Mesendoderm (in vitro differentiated cells): ENCODE measurements around the gene IFIT3.

Source experiments
- DNase-seq: peaks from one replicate; pipeline ENCODE4 v3.0.0; 2013
- H2AK5ac ChIP-seq: 2 replicates; pipeline ENCODE4 v1.6.1; 2013; ENCODE audit warnings: low read length, inconsistent platforms
- H2BK120ac ChIP-seq: 2 replicates; pipeline ENCODE4 v1.6.1; 2013; ENCODE audit warnings: low read depth, mild to moderate bottlenecking, low read length, moderate library complexity, mixed read lengths
- H2BK15ac ChIP-seq: replicated peaks from 2 replicates; pipeline ENCODE4 v1.6.1; 2013; ENCODE audit warnings: low read depth, mild to moderate bottlenecking, moderate library complexity
- H2BK5ac ChIP-seq: 2 replicates; pipeline ENCODE4 v1.6.1; 2013; ENCODE audit warnings: low read length, inconsistent platforms
- H3K18ac ChIP-seq: 2 replicates; pipeline ENCODE4 v1.6.1; 2013; ENCODE audit warnings: mild to moderate bottlenecking, low read length, mixed read lengths
- H3K23ac ChIP-seq: one replicate; pipeline ENCODE4 v1.6.1; 2013; ENCODE audit warnings: low read length
- H3K27ac ChIP-seq: 2 replicates; pipeline ENCODE4 v1.5.1; 2013; ENCODE audit warnings: low read depth, mild to moderate bottlenecking, inconsistent platforms, low read length, moderate library complexity
- H3K27me3 ChIP-seq: 2 replicates; pipeline ENCODE4 v1.6.1; 2013; ENCODE audit warnings: low read length, control low read depth, mild to moderate bottlenecking, inconsistent platforms; ENCODE audit not compliant: insufficient read depth, poor library complexity
- H3K36me3 ChIP-seq: 2 replicates; pipeline ENCODE4 v1.6.1; 2013; ENCODE audit warnings: low read length, inconsistent platforms; ENCODE audit not compliant: control insufficient read depth, insufficient read depth
- H3K4ac ChIP-seq: one replicate; pipeline ENCODE4 v1.6.1; 2013; ENCODE audit warnings: low read depth, mild to moderate bottlenecking, low read length, moderate library complexity
- H3K4me1 ChIP-seq: 2 replicates; pipeline ENCODE4 v1.6.1; 2013; ENCODE audit warnings: low read depth, low read length, inconsistent platforms; ENCODE audit not compliant: control insufficient read depth
- H3K4me2 ChIP-seq: 2 replicates; pipeline ENCODE4 v1.6.1; 2013; ENCODE audit warnings: low read length
- H3K4me3 ChIP-seq: 2 replicates; pipeline ENCODE4 v1.5.1; 2013; ENCODE audit warnings: mild to moderate bottlenecking, low read length
- H3K56ac ChIP-seq: one replicate; pipeline ENCODE4 v1.6.1; 2013; ENCODE audit warnings: low read length
- H3K79me1 ChIP-seq: 2 replicates; pipeline ENCODE4 v1.6.1; 2013; ENCODE audit warnings: low read length, inconsistent platforms
- H3K79me2 ChIP-seq: 2 replicates; pipeline ENCODE4 v1.6.1; 2013; ENCODE audit warnings: mild to moderate bottlenecking, low read length; ENCODE audit not compliant: control insufficient read depth, insufficient read depth
- H3K9ac ChIP-seq: 2 replicates; pipeline ENCODE4 v1.6.1; 2013; ENCODE audit warnings: low read length, inconsistent platforms
- H4K5ac ChIP-seq: one replicate; pipeline ENCODE4 v1.6.1; 2013; ENCODE audit warnings: low read length
- H4K8ac ChIP-seq: one replicate; pipeline ENCODE4 v1.6.1; 2013; ENCODE audit warnings: low read depth, mild to moderate bottlenecking, control low read depth, low read length, moderate library complexity
- WGBS: extraction: QIAGEN DNeasy Blood & Tissue Kit; methylation state at CpG from one replicate; pipeline ENCODE4 v1.1.7; 2013; ENCODE audit warnings: low lambda C conversion rate, missing lambda C conversion rate; ENCODE audit not compliant: insufficient coverage; ENCODE audit errors: extremely low coverage; 5-methylcytosine and 5-hydroxymethylcytosine counted together

Gene IFIT3

DNA sequence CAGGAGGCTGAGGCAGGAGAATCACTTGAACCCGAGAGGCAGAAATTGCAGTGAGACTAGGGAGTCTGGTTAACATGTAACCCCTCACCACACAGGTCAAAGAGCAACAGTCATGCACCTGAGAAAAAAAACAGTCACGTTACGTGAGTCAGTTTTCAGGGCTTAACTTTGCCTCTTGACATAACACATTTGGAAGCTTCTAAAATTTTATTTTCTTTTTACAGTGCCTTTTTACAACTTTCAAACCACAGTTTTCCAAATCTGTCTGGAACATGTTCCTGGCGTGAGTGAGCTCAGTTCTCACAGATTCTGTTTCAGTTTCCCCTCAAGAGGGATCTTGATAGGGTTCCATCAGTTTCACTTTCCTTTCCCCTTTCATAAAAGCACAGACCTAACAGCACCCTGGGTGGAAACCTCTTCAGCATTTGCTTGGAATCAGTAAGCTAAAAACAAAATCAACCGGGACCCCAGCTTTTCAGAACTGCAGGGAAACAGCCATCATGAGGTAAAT lies 4.4 kb downstream of the IFIT3 start:
- H3K4me1 ChIP-seq: peaks cover 24% of the 10 kb centered on the region
- peak overlapping the region; percentile 62 for H3K27ac ChIP-seq
- no peak overlapping the region for H3K4me2 ChIP-seq
- no peaks in the 10 kb centered on the region for H3K27me3 ChIP-seq
- H2BK120ac ChIP-seq: peak overlapping the region; percentile 96
- no peak for DNase-seq
- peak overlapping the region; percentile 43 for H2BK15ac ChIP-seq
- no peak overlapping the region for H3K9ac ChIP-seq
- no peaks in the 10 kb centered on the region for H3K79me2 ChIP-seq
- H2BK5ac ChIP-seq: no peak overlapping the region
- H4K8ac ChIP-seq: no peak overlapping the region
- H3K56ac ChIP-seq: peak overlapping the region; percentile 25
- no CpG with 5 or more reads among the region's 5 CpGs for WGBS
- peak overlapping the region; percentile 99 for H3K18ac ChIP-seq
- no peaks in the 10 kb centered on the region for H3K36me3 ChIP-seq
- no peaks in the 10 kb centered on the region for H3K79me1 ChIP-seq
- no peak overlapping the region for H2AK5ac ChIP-seq
- H3K4ac ChIP-seq: peak overlapping the region; percentile 90
- H4K5ac ChIP-seq: no peak overlapping the region
- no peak overlapping the region for H3K4me3 ChIP-seq
- no peak overlapping the region for H3K23ac ChIP-seq

DNA sequence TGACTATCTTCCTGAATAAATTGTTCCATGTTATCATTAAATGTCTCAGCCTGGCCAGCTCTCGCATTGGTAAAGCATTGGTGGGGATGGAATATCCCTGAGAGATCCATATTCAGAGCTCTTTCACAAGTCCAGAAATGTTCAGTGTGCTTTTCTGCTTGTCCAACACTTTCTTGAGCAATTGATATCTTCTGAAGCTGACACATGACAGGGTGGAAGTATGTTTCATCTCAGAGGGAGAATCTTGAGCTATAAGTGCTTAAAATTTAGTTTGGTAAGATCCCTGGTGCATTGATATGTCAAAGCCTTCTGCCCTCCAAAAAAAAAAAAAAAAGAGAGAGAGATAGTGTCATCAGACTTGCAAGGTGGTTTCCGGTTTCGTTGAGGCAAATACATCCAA lies 7.4 kb downstream of the IFIT3 start:
- Histone ChIP-seq H3K18ac (peak overlapping the region; percentile 78), H3K4me2 (no peak overlapping the region), H2BK5ac (no peak overlapping the region), H3K27ac (no peak overlapping the region), H3K79me1 (no peaks in the 10 kb centered on the region), H3K79me2 (no peaks in the 10 kb centered on the region), H3K9ac (no peak overlapping the region), H3K23ac (no peak overlapping the region), H4K5ac (no peak overlapping the region), H3K27me3 (no peaks in the 10 kb centered on the region), H2AK5ac (no peak overlapping the region), H3K56ac (no peak overlapping the region), H3K4me3 (no peak overlapping the region), H3K36me3 (no peaks in the 10 kb centered on the region), H3K4ac (no peak overlapping the region), H2BK15ac (no peak overlapping the region), H3K4me1 (peaks cover 16% of the 10 kb centered on the region), H2BK120ac (peak overlapping the region; percentile 55), H4K8ac (no peak overlapping the region)
- DNase-seq: no peak
- no CpG with 5 or more reads among the region's 3 CpGs for WGBS

DNA sequence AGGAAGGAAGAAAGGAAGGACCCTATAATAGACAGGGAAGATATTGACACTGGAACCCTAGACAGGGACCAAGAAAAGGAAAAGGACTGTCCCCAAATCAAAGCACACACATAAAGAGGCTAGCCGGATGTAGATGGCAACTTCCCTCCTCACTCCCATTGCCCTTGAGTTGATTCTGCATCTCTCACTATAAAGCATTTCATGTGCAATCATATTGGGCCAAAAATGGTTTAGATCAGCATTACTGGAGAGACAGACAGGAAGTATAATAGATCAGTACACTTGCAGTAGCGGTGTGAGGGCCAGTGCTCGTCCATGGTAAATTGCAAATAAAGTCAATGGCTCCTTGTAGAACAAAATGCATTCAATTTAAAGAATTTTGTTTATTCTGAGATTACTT lies 8.4 kb downstream of the IFIT3 start:
- Histone ChIP-seq H3K56ac (peak overlapping the region; percentile 20), H2BK120ac (no peak overlapping the region), H4K8ac (no peak overlapping the region), H3K4me3 (no peak overlapping the region), H3K79me1 (no peaks in the 10 kb centered on the region), H2BK15ac (no peak overlapping the region), H3K9ac (no peak overlapping the region), H3K18ac (no peak overlapping the region), H3K36me3 (no peaks in the 10 kb centered on the region), H3K23ac (no peak overlapping the region), H3K79me2 (no peaks in the 10 kb centered on the region), H3K4me2 (no peak overlapping the region), H2AK5ac (no peak overlapping the region), H2BK5ac (peak overlapping the region; percentile 26), H3K27ac (no peak overlapping the region), H3K4ac (no peak overlapping the region), H3K4me1 (peaks cover 14% of the 10 kb centered on the region), H4K5ac (no peak overlapping the region), H3K27me3 (no peaks in the 10 kb centered on the region)
- no CpG with 5 or more reads among the region's 3 CpGs for WGBS
- DNase-seq: no peak

DNA sequence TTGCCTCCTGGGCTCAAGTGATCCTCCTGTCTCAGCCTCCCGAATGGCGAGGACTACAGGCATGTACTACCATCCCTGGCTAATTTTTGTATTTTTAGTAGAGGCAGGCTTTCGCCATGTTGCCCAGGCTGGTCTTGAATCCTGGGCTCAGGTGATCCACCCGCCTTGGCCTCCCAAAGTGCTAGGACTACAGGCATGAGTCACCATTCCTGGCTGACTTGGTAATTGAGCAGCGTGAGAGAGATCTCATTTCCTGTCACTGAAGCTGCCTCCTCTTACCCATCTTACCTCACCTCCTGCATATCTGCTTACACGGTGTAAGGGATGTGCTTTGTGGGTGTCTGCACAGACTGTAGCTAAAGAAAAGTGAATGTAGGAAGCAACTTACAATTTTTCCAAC lies 9.7 kb downstream of the IFIT3 start:
- H2BK5ac ChIP-seq: no peak overlapping the region
- no peaks in the 10 kb centered on the region for H3K27me3 ChIP-seq
- H3K56ac ChIP-seq: peak overlapping the region; percentile 43

DNA sequence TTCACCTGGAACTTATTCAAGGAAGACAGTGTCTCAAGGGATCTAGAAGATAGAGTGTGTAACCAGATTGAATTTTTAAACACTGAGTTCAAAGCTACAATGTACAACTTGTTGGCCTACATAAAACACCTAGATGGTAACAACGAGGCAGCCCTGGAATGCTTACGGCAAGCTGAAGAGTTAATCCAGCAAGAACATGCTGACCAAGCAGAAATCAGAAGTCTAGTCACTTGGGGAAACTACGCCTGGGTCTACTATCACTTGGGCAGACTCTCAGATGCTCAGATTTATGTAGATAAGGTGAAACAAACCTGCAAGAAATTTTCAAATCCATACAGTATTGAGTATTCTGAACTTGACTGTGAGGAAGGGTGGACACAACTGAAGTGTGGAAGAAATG lies 10.9 kb downstream of the IFIT3 start:
- Histone ChIP-seq H3K27ac (no peak overlapping the region), H3K4me2 (no peak overlapping the region), H4K5ac (no peak overlapping the region), H3K23ac (no peak overlapping the region), H3K27me3 (no peaks in the 10 kb centered on the region), H4K8ac (no peak overlapping the region), H3K56ac (no peak overlapping the region), H3K4me1 (peaks cover 7% of the 10 kb centered on the region), H3K9ac (no peak overlapping the region), H3K4me3 (no peak overlapping the region), H3K36me3 (no peaks in the 10 kb centered on the region), H3K18ac (peak overlapping the region; percentile 51), H3K79me2 (no peaks in the 10 kb centered on the region), H3K79me1 (no peaks in the 10 kb centered on the region), H2BK120ac (no peak overlapping the region), H3K4ac (no peak overlapping the region), H2BK5ac (no peak overlapping the region), H2BK15ac (no peak overlapping the region), H2AK5ac (no peak overlapping the region)
- no CpG with 5 or more reads among the region's 3 CpGs for WGBS
- no peak for DNase-seq

More for the DNA sequence above, 9.7 kb downstream of the IFIT3 start:
- peak; percentile 89 for DNase-seq
- H3K23ac ChIP-seq: no peak overlapping the region
- peak overlapping the region; percentile 83 for H3K18ac ChIP-seq
- peak overlapping the region; percentile 61 for H4K5ac ChIP-seq
- no peak overlapping the region for H3K9ac ChIP-seq
- no peak overlapping the region for H3K4me3 ChIP-seq
- no peak overlapping the region for H3K4ac ChIP-seq
- no peak overlapping the region for H3K4me2 ChIP-seq
- H3K27ac ChIP-seq: no peak overlapping the region
- no peaks in the 10 kb centered on the region for H3K36me3 ChIP-seq
- H2BK15ac ChIP-seq: peak overlapping the region; percentile 76
- H3K79me2 ChIP-seq: no peaks in the 10 kb centered on the region
- peaks cover 14% of the 10 kb centered on the region for H3K4me1 ChIP-seq
- no peaks in the 10 kb centered on the region for H3K79me1 ChIP-seq
- no peak overlapping the region for H2AK5ac ChIP-seq
- H4K8ac ChIP-seq: no peak overlapping the region
- no CpG with 5 or more reads among the region's 6 CpGs for WGBS
- peak overlapping the region; percentile 78 for H2BK120ac ChIP-seq

DNA sequence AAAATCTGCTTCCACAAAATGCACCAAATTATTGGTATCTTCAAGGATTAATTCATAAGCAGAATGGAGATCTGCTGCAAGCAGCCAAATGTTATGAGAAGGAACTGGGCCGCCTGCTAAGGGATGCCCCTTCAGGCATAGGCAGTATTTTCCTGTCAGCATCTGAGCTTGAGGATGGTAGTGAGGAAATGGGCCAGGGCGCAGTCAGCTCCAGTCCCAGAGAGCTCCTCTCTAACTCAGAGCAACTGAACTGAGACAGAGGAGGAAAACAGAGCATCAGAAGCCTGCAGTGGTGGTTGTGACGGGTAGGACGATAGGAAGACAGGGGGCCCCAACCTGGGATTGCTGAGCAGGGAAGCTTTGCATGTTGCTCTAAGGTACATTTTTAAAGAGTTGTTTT lies 12.1 kb downstream of the IFIT3 start:
- Histone ChIP-seq H4K5ac (no peak overlapping the region), H2AK5ac (no peak overlapping the region), H3K18ac (no peak overlapping the region), H3K79me2 (no peaks in the 10 kb centered on the region), H3K4me2 (no peak overlapping the region), H3K9ac (no peak overlapping the region), H3K4me3 (no peak overlapping the region), H2BK120ac (no peak overlapping the region), H3K4me1 (peaks cover 2% of the 10 kb centered on the region), H3K4ac (no peak overlapping the region), H2BK15ac (no peak overlapping the region), H3K27ac (no peak overlapping the region), H3K36me3 (no peaks in the 10 kb centered on the region), H4K8ac (no peak overlapping the region), H2BK5ac (no peak overlapping the region), H3K79me1 (no peaks in the 10 kb centered on the region), H3K23ac (no peak overlapping the region), H3K56ac (no peak overlapping the region), H3K27me3 (no peaks in the 10 kb centered on the region)
- no CpG with 5 or more reads among the region's 4 CpGs for WGBS
- DNase-seq: no peak
